ENCODE results near the gene ARHGAP28.
"Not testable (repeated sequence)": the region's sequence is repeated elsewhere in the genome, so short reads cannot be mapped to it uniquely, and the experiment has no call there.

The ARHGAP28 gene

GRCh38 chr18:6800309-6800708, 70.8 kb downstream of the ARHGAP28 start:
- not testable (repeated sequence) for H3K9me3 ChIP-seq (ENCODE audit: control insufficient read depth, low read length); H2BK15ac ChIP-seq (ENCODE audit: low read depth, poor library complexity, severe bottlenecking); H3K36me3 ChIP-seq (ENCODE audit: control insufficient read depth in 1 of 2, insufficient read depth in 2 of 2, low read depth in 1 of 2, low read length in 2 of 2); H2AK5ac ChIP-seq (ENCODE audit: low read length, severe bottlenecking); H3K4me3 ChIP-seq (ENCODE audit: insufficient read depth in 1 of 2, low read depth in 1 of 2, low read length in 2 of 2); H3K23ac ChIP-seq (ENCODE audit: low read length in 2 of 2); H4K91ac ChIP-seq (ENCODE audit: low read length); H4K8ac ChIP-seq (ENCODE audit: low read length); H3K27ac ChIP-seq (ENCODE audit: low read length, poor library complexity, severe bottlenecking); H2BK120ac ChIP-seq (ENCODE audit: low read depth, low read length); H3K14ac ChIP-seq (ENCODE audit: low read length in 2 of 2); H3K4me1 ChIP-seq (ENCODE audit: control insufficient read depth, insufficient read depth, low read depth, low read length); H2AFZ ChIP-seq (ENCODE audit: low read depth, low read length); H3K18ac ChIP-seq (ENCODE audit: low read depth in 1 of 2, low read length in 2 of 2); H3K4me2 ChIP-seq (ENCODE audit: low read length, poor library complexity, severe bottlenecking); H2BK12ac ChIP-seq (ENCODE audit: low read length in 2 of 2); H2BK5ac ChIP-seq (ENCODE audit: low read depth, low read length, poor library complexity, severe bottlenecking); H3K27me3 ChIP-seq (ENCODE audit: control insufficient read depth in 1 of 2, insufficient read depth in 1 of 2, low read length in 2 of 2); H3K79me1 ChIP-seq (replicated peaks; ENCODE audit: low read length, poor library complexity, severe bottlenecking); H3K4ac ChIP-seq (ENCODE audit: low read depth in 1 of 2, low read length in 2 of 2); H3K9ac ChIP-seq (ENCODE audit: low read length); DNase-seq
- 100% methylated on average over 1 of the region's 1 CpG for WGBS

GRCh38 chr18:6807515-6808257, 78.2 kb downstream of the ARHGAP28 start:
- peaks cover 3% of the 10 kb centered on the region for H3K9me3 ChIP-seq (ENCODE audit: control insufficient read depth, low read length)
- H3K4ac ChIP-seq (ENCODE audit: low read depth in 1 of 2, low read length in 2 of 2), result no peak overlapping the region
- H3K4me2 ChIP-seq (ENCODE audit: low read length, poor library complexity, severe bottlenecking), result no peak overlapping the region
- no peak overlapping the region for H3K4me3 ChIP-seq (ENCODE audit: insufficient read depth in 1 of 2, low read depth in 1 of 2, low read length in 2 of 2)
- no peak overlapping the region for H3K14ac ChIP-seq (ENCODE audit: low read length in 2 of 2)
- no peak overlapping the region for H3K27ac ChIP-seq (ENCODE audit: low read length, poor library complexity, severe bottlenecking)
- no peak overlapping the region for H4K91ac ChIP-seq (ENCODE audit: low read length)
- H3K18ac ChIP-seq (ENCODE audit: low read depth in 1 of 2, low read length in 2 of 2), result peak overlapping the region in 1 of 2 experiments; percentile 52
- H2BK15ac ChIP-seq (ENCODE audit: low read depth, poor library complexity, severe bottlenecking), result no peak overlapping the region
- no peak overlapping the region for H2BK5ac ChIP-seq (ENCODE audit: low read depth, low read length, poor library complexity, severe bottlenecking)
- H2AFZ ChIP-seq (ENCODE audit: low read depth, low read length), result no peak overlapping the region
- no peaks in the 10 kb centered on the region for H3K36me3 ChIP-seq (ENCODE audit: control insufficient read depth in 1 of 2, insufficient read depth in 2 of 2, low read depth in 1 of 2, low read length in 2 of 2)
- H3K9ac ChIP-seq (ENCODE audit: low read length), result no peak overlapping the region
- peak; percentile 82 for DNase-seq
- H4K8ac ChIP-seq (ENCODE audit: low read length), result no peak overlapping the region
- no peaks in the 10 kb centered on the region for H3K27me3 ChIP-seq (ENCODE audit: control insufficient read depth in 1 of 2, insufficient read depth in 1 of 2, low read length in 2 of 2)
- no peak overlapping the region for H2BK12ac ChIP-seq (ENCODE audit: low read length in 2 of 2)
- no peak overlapping the region for H3K23ac ChIP-seq (ENCODE audit: low read length in 2 of 2)
- 5% methylated on average over 2 of the region's 4 CpGs for WGBS
- H2AK5ac ChIP-seq (ENCODE audit: low read length, severe bottlenecking), result no peak overlapping the region
- no peaks in the 10 kb centered on the region for H3K4me1 ChIP-seq (ENCODE audit: control insufficient read depth, insufficient read depth, low read depth, low read length)
- no peak overlapping the region for H2BK120ac ChIP-seq (ENCODE audit: low read depth, low read length)
- H3K79me1 ChIP-seq (replicated peaks; ENCODE audit: low read length, poor library complexity, severe bottlenecking), result peaks cover 3% of the 10 kb centered on the region

- H3K9me3 ChIP-seq (ENCODE audit: control insufficient read depth, low read length), result no peaks in the 10 kb centered on the region
- H4K91ac ChIP-seq (ENCODE audit: low read length), result no peak overlapping the region
- H3K27me3 ChIP-seq (ENCODE audit: control insufficient read depth in 1 of 2, insufficient read depth in 1 of 2, low read length in 2 of 2), result no peaks in the 10 kb centered on the region
- H3K14ac ChIP-seq (ENCODE audit: low read length in 2 of 2), result no peak overlapping the region
- H3K9ac ChIP-seq (ENCODE audit: low read length), result no peak overlapping the region
- no peak overlapping the region for H2AK5ac ChIP-seq (ENCODE audit: low read length, severe bottlenecking)
- H3K4me1 ChIP-seq (ENCODE audit: control insufficient read depth, insufficient read depth, low read depth, low read length), result no peaks in the 10 kb centered on the region
- no peak overlapping the region for H3K4me3 ChIP-seq (ENCODE audit: insufficient read depth in 1 of 2, low read depth in 1 of 2, low read length in 2 of 2)
- no peak overlapping the region for H2BK15ac ChIP-seq (ENCODE audit: low read depth, poor library complexity, severe bottlenecking)
- no peak overlapping the region for H3K18ac ChIP-seq (ENCODE audit: low read depth in 1 of 2, low read length in 2 of 2)
- H3K27ac ChIP-seq (ENCODE audit: low read length, poor library complexity, severe bottlenecking), result no peak overlapping the region
- no peak overlapping the region for H3K4ac ChIP-seq (ENCODE audit: low read depth in 1 of 2, low read length in 2 of 2)
- no peak overlapping the region for H4K8ac ChIP-seq (ENCODE audit: low read length)
- no peak overlapping the region for H2BK120ac ChIP-seq (ENCODE audit: low read depth, low read length)
- H3K36me3 ChIP-seq (ENCODE audit: control insufficient read depth in 1 of 2, insufficient read depth in 2 of 2, low read depth in 1 of 2, low read length in 2 of 2), result no peaks in the 10 kb centered on the region
- no peak for DNase-seq
- no peak overlapping the region for H2AFZ ChIP-seq (ENCODE audit: low read depth, low read length)
- H2BK12ac ChIP-seq (ENCODE audit: low read length in 2 of 2), result no peak overlapping the region
- no peak overlapping the region for H3K4me2 ChIP-seq (ENCODE audit: low read length, poor library complexity, severe bottlenecking)
- H2BK5ac ChIP-seq (ENCODE audit: low read depth, low read length, poor library complexity, severe bottlenecking), result no peak overlapping the region
- H3K79me1 ChIP-seq (replicated peaks; ENCODE audit: low read length, poor library complexity, severe bottlenecking), result peaks cover 3% of the 10 kb centered on the region
- no peak overlapping the region for H3K23ac ChIP-seq (ENCODE audit: low read length in 2 of 2)
Observed at GRCh38 chr18:6810191-6810590, 80.7 kb downstream of the ARHGAP28 start.

GRCh38 chr18:6811816-6812215, 82.3 kb downstream of the ARHGAP28 start:
- Histone ChIP-seq H2AK5ac (ENCODE audit: low read length, severe bottlenecking) (no peak overlapping the region), H3K18ac (ENCODE audit: low read depth in 1 of 2, low read length in 2 of 2) (no peak overlapping the region), H2BK120ac (ENCODE audit: low read depth, low read length) (no peak overlapping the region), H2BK5ac (ENCODE audit: low read depth, low read length, poor library complexity, severe bottlenecking) (no peak overlapping the region), H3K23ac (ENCODE audit: low read length in 2 of 2) (no peak overlapping the region), H3K9ac (ENCODE audit: low read length) (no peak overlapping the region), H3K27me3 (ENCODE audit: control insufficient read depth in 1 of 2, insufficient read depth in 1 of 2, low read length in 2 of 2) (peaks cover 0 to 3% of the 10 kb centered on the region in 2 experiments), H3K14ac (ENCODE audit: low read length in 2 of 2) (no peak overlapping the region), H3K4ac (ENCODE audit: low read depth in 1 of 2, low read length in 2 of 2) (no peak overlapping the region), H3K9me3 (ENCODE audit: control insufficient read depth, low read length) (no peaks in the 10 kb centered on the region), H2BK15ac (ENCODE audit: low read depth, poor library complexity, severe bottlenecking) (no peak overlapping the region), H3K4me1 (ENCODE audit: control insufficient read depth, insufficient read depth, low read depth, low read length) (no peaks in the 10 kb centered on the region), H3K4me2 (ENCODE audit: low read length, poor library complexity, severe bottlenecking) (no peak overlapping the region), H3K36me3 (ENCODE audit: control insufficient read depth in 1 of 2, insufficient read depth in 2 of 2, low read depth in 1 of 2, low read length in 2 of 2) (no peaks in the 10 kb centered on the region), H3K4me3 (ENCODE audit: insufficient read depth in 1 of 2, low read depth in 1 of 2, low read length in 2 of 2) (no peak overlapping the region), H3K79me1 (replicated peaks; ENCODE audit: low read length, poor library complexity, severe bottlenecking) (peaks cover 3% of the 10 kb centered on the region), H2BK12ac (ENCODE audit: low read length in 2 of 2) (no peak overlapping the region), H3K27ac (ENCODE audit: low read length, poor library complexity, severe bottlenecking) (no peak overlapping the region), H4K8ac (ENCODE audit: low read length) (no peak overlapping the region), H2AFZ (ENCODE audit: low read depth, low read length) (no peak overlapping the region), H4K91ac (ENCODE audit: low read length) (no peak overlapping the region)
- WGBS, result 80% methylated on average over 1 of the region's 1 CpG
- DNase-seq, result no peak
